ENCODE data around the gene IGDCC3.

The IGDCC3 gene

GRCh38 chr15:65286704-65287519 lies 90.9 kb downstream of the IGDCC3 start, which contains the start of gene PARP16:
PARP16 (minus strand) TSS chr15:65286883; CDS start chr15:65286426, 457 bp downstream.
- peak; percentile 90 for DNase-seq (ENCODE audit: low read depth)

- no peak for DNase-seq (ENCODE audit: low read depth)
These were observed 91.6 kb downstream of the IGDCC3 start for GRCh38 chr15:65286069-65286703.

GRCh38 chr15:65285291-65286068 lies 92.3 kb downstream of the IGDCC3 start:
- no peak for DNase-seq (ENCODE audit: low read depth)

GRCh38 chr15:65278480-65278879 lies 99.3 kb downstream of the IGDCC3 start:
- no peak for DNase-seq (ENCODE audit: low read depth)

All from stimulated activated CD8-positive, alpha-beta memory T cell treated with anti-CD3 and anti-CD28 coated beads, Interleukin-12 subunit alpha, Interleukin-12 subunit beta, amount 100 ng/mL, for 4 hours (primary cell).